K562 (cell line): ENCODE data around the gene LRRK1. TPM values are rescaled to one million over a fixed set of nuclear protein-coding genes. Genes with fewer than 3 reads are reported as not detected.

ENCODE experiments used
- ATAC-seq: fragments of 200-7000 bp; cut with Tn5 transposase; 3 replicates; pipeline ENCODE4 v1.9.1; 2020; ENCODE audit warnings: moderate library complexity
- BruUV-seq: library from RNA; stranded (reverse); fragments of 400-500 nt; replicated peaks from 2 replicates; lab custom pipeline; 2021; lab: Mats Ljungman, UMichigan
- CTCF ChIA-PET: fragments of 300-600 bp; formaldehyde crosslinking; extraction: SDS; loops from one replicate; lab custom pipeline; 2021; ENCODE audit warnings: low intra/inter-chr PET ratio; lab: Yijun Ruan, JAX
- POLR2A ChIA-PET: fragments of 300-600, 350-650 bp; sonication (Branson Sonifier 250); formaldehyde crosslinking; extraction: SDS; loops from one replicate; lab custom pipeline; 2021; ENCODE audit warnings: antibody characterized with exemption, inconsistent platforms; lab: Yijun Ruan, JAX
- DNase-seq, 4 experiments: peaks; one replicate each; pipeline versions ENCODE4 v3.0.0 to v3.0.0-alpha.2; 2011 to 2018; ENCODE audit warnings: low spot score in 3 of 4, mixed read lengths in 3 of 4; ENCODE audit errors: extremely low read depth in 1 of 4
- FAIRE-seq: peaks from 2 replicates; lab custom pipeline; 2011; peaks lifted over from hg19 to GRCh38; lab: Jason Lieb, UNC
- H2AFZ ChIP-seq: 2 replicates; pipeline ENCODE4 v1.6.0; 2011; ENCODE audit warnings: low read depth, low read length, control low read depth, inconsistent platforms
- H3K27ac ChIP-seq: fragments of 200-600 bp; 3 replicates; pipeline ENCODE4 v1.8.0; 2011; ENCODE audit warnings: low read depth, mild to moderate bottlenecking, control low read depth, inconsistent platforms, low read length, moderate library complexity, mixed read lengths; ENCODE audit errors: extremely low read depth
- H3K27me3 ChIP-seq, 2 experiments: fragments of 300-600 bp in 1 of 2; 2 replicates in 1 of 2; 3 replicates in 1 of 2; pipeline versions ENCODE4 v1.6.0 to v1.8.0; 2011; ENCODE audit warnings: inconsistent platforms in 2 of 2, low read length in 2 of 2, mild to moderate bottlenecking in 1 of 2, mixed read lengths in 1 of 2, moderate library complexity in 1 of 2; ENCODE audit not compliant: control insufficient read depth in 2 of 2, insufficient read depth in 2 of 2
- H3K36me3 ChIP-seq: fragments of 300-600 bp; 3 replicates; pipeline ENCODE4 v1.8.0; 2011; ENCODE audit warnings: mild to moderate bottlenecking, low read length, inconsistent platforms; ENCODE audit not compliant: control insufficient read depth, insufficient read depth
- H3K4me1 ChIP-seq, 2 experiments: fragments of 200-600 bp in 1 of 2; replicated peaks in 1 of 2; 2 replicates in 1 of 2; 3 replicates in 1 of 2; pipeline versions ENCODE4 v1.5.1 to v1.8.0; 2011; ENCODE audit warnings: inconsistent platforms in 2 of 2, low read length in 2 of 2, mild to moderate bottlenecking in 1 of 2, mixed read lengths in 1 of 2, moderate library complexity in 1 of 2; ENCODE audit not compliant: control insufficient read depth in 2 of 2, insufficient read depth in 2 of 2
- H3K4me2 ChIP-seq: 2 replicates; pipeline ENCODE4 v1.6.1; 2011; ENCODE audit warnings: low read length, control low read depth, inconsistent platforms, mixed read lengths; ENCODE audit not compliant: insufficient read depth
- H3K4me3 ChIP-seq: fragments of 200-600 bp; sonication (generic), shearing (Covaris generic); 2 replicates; pipeline ENCODE4 v1.5.1; 2016; ENCODE audit warnings: control low read depth, inconsistent platforms
- H3K79me2 ChIP-seq: fragments of 200-600 bp; 3 replicates; pipeline ENCODE4 v1.8.0; 2011; ENCODE audit warnings: low read length, inconsistent platforms; ENCODE audit not compliant: control insufficient read depth, insufficient read depth
- H3K9ac ChIP-seq, 2 experiments: 2 replicates each; pipeline versions ENCODE4 v1.6.0 to v1.6.1; 2011; ENCODE audit warnings: low read depth in 2 of 2, low read length in 2 of 2, control low read depth in 1 of 2, inconsistent platforms in 1 of 2, mild to moderate bottlenecking in 1 of 2, mixed read lengths in 1 of 2; ENCODE audit not compliant: insufficient read depth in 1 of 2
- H3K9me1 ChIP-seq: one replicate; pipeline ENCODE4 v1.6.0; 2011; ENCODE audit warnings: inconsistent platforms, mild to moderate bottlenecking, low read length, moderate library complexity; ENCODE audit not compliant: control insufficient read depth, insufficient read depth
- H3K9me3 ChIP-seq: replicated peaks from 2 replicates; pipeline ENCODE4 v1.5.1; 2011; ENCODE audit warnings: low read depth, low read length, inconsistent platforms; ENCODE audit not compliant: control insufficient read depth, insufficient read depth
- H4K20me1 ChIP-seq: replicated peaks from 2 replicates; pipeline ENCODE4 v1.6.1; 2011; ENCODE audit warnings: low read length, inconsistent platforms, mixed read lengths; ENCODE audit not compliant: control insufficient read depth, insufficient read depth
- BCOR ChIP-seq: fragments of 450-650 bp; IDR thresholded peaks from 2 replicates; pipeline ENCODE4 v1.6.1; 2016
- CBFB ChIP-seq: sonication (generic); formaldehyde crosslinking; IDR thresholded peaks from 2 replicates; pipeline ENCODE4 v1.4.0; 2020; ENCODE audit warnings: mild to moderate bottlenecking, missing genetic modification reagents
- CC2D1A ChIP-seq: fragments of 450-650 bp; IDR thresholded peaks from 2 replicates; pipeline ENCODE4 v1.6.1; 2017; ENCODE audit warnings: mild to moderate bottlenecking
- CREBBP ChIP-seq: IDR thresholded peaks from one replicate; pipeline ENCODE4 v1.6.1; 2012; ENCODE audit warnings: low read depth, mild to moderate bottlenecking, control low read depth, inconsistent platforms, low read length
- FOXO4 ChIP-seq: fragments of 450-650 bp; formaldehyde crosslinking; IDR thresholded peaks from 2 replicates; pipeline ENCODE4 v1.4.0; 2020; ENCODE audit warnings: mild to moderate bottlenecking, moderate library complexity
- NBN ChIP-seq: fragments of 450-650 bp; IDR thresholded peaks from 2 replicates; pipeline ENCODE4 v1.6.1; 2016; ENCODE audit warnings: low read depth, mild to moderate bottlenecking
- NRF1 ChIP-seq, 2 experiments: fragments of 450-650 bp; IDR thresholded peaks in 1 of 2; conservative IDR thresholded peaks in 1 of 2; 2 replicates each; pipeline ENCODE4 v1.6.1; 2014; ENCODE audit warnings: mild to moderate bottlenecking in 2 of 2
- POLR2B ChIP-seq: fragments of 450-650 bp; IDR thresholded peaks from 2 replicates; pipeline ENCODE4 v1.6.1; 2018; ENCODE audit warnings: low read depth; ENCODE audit not compliant: partially characterized antibody
- RBM22 ChIP-seq: fragments of 200-400 bp; formaldehyde crosslinking; IDR thresholded peaks from 2 replicates; pipeline ENCODE4 v1.6.1; 2018; ENCODE audit warnings: low read length, low read depth; ENCODE audit not compliant: poor library complexity, severe bottlenecking
- RERE ChIP-seq: sonication (generic); formaldehyde crosslinking; IDR thresholded peaks from 2 replicates; pipeline ENCODE4 v1.8.0; 2023; ENCODE audit warnings: missing genetic modification reagents, mild to moderate bottlenecking, borderline replicate concordance
- SMC3 ChIP-seq: conservative IDR thresholded peaks from 2 replicates; pipeline ENCODE4 v1.6.1; 2011; ENCODE audit warnings: low read depth, low read length, improper control_type of control experiment; ENCODE audit not compliant: insufficient read depth
- THAP7 ChIP-seq: fragments of 250-450 bp; sonication (Bioruptor Pico); IDR thresholded peaks from 2 replicates; pipeline ENCODE4 v1.5.0; 2021
- WHSC1 ChIP-seq: IDR thresholded peaks from one replicate; pipeline ENCODE4 v1.6.1; 2012; ENCODE audit warnings: low read length, control low read depth, inconsistent platforms
- XRCC5 ChIP-seq: fragments of 200-400 bp; formaldehyde crosslinking; IDR thresholded peaks from 2 replicates; pipeline ENCODE4 v1.6.1; 2017; ENCODE audit warnings: low read depth, mild to moderate bottlenecking, low read length
- ZNF133 ChIP-seq: fragments of 250-450 bp; sonication (Bioruptor Pico); IDR thresholded peaks from 2 replicates; pipeline ENCODE4 v1.4.0; 2020; ENCODE audit warnings: mild to moderate bottlenecking
- ZNF175 ChIP-seq: fragments of 200-800 bp; sonication (Bioruptor generic); IDR thresholded peaks from 2 replicates; pipeline ENCODE4 v1.6.1; 2016; ENCODE audit warnings: low read depth, mild to moderate bottlenecking, missing genetic modification characterization, missing compliant biosample characterization
- ZNF699 ChIP-seq: fragments of 250-450 bp; sonication (Bioruptor Pico); IDR thresholded peaks from 2 replicates; pipeline ENCODE4 v1.8.0; 2021; ENCODE audit warnings: mild to moderate bottlenecking, moderate library complexity; ENCODE audit not compliant: insufficient replicate concordance
- WGBS: fragments of 100-300 bp; shearing (Covaris generic); methylation state at CpG from one replicate; pipeline ENCODE4 v1.1.6; 2016; ENCODE audit warnings: low coverage, mixed read lengths; ENCODE audit not compliant: insufficient coverage; ENCODE audit errors: missing lambda C conversion rate; 5-methylcytosine and 5-hydroxymethylcytosine counted together
- in situ Hi-C: fragments of 300-500 bp; cut with MboI; formaldehyde crosslinking; loops from 4 replicates; pipeline ENCODE4 v1.15.0; 2018; ENCODE audit warnings: inconsistent platforms, mixed read lengths
- intact Hi-C: fragments of 100-400 bp; cut with micrococcal nuclease; formaldehyde crosslinking; loops from 2 replicates; pipeline ENCODE4 v1.14.2; 2022
- polyA plus RNA-seq, 8 experiments: library from polyadenylated mRNA; depleted of rRNA in 4 of 8; stranded (reverse) in 5 of 8; unstranded in 3 of 8; fragments of >200 nt; fragmentation: Nextera tagmentation in 2 of 8; fragmentation: Illumina TruSeq in 1 of 8; extraction: Ambion mirVana in 2 of 8; extraction: Trizol in 1 of 8; gene quantifications; 2 replicates each; pipeline versions ENCODE4 v1.2.1 to v1.2.3, GENCODE V29; 2011 to 2014; ENCODE audit warnings: inconsistent platforms in 1 of 8, missing spikeins in 1 of 8
- total RNA-seq, 7 experiments: library from RNA; depleted of rRNA in 6 of 7; stranded (reverse); fragments of >200 nt in 6 of 7; fragmentation: Illumina TruSeq in 2 of 7; extraction: Trizol in 2 of 7; gene quantifications; 2 replicates each; pipeline versions ENCODE4 v1.2.1 to v1.2.3, GENCODE V29; 2011 to 2021; ENCODE audit warnings: low replicate concordance in 1 of 7

Gene LRRK1
- total and polyA plus RNA-seq, 9 of the 15 experiments (the other 6 are each of a cell fraction or from before 2014, with no cell fraction given) = 0.01 to 1.5 (median 0.11) TPM

GRCh38 chr15:100997442-100997841 is 78.3 kb downstream of the LRRK1 start:
- H4K20me1 ChIP-seq = no peaks in the 10 kb centered on the region; the same call in 1 of the 2 replicates
- no TSS peak for BruUV-seq
- POLR2A ChIA-PET = interaction anchor here (0.6 to 1.5 kb wide), 2 partner anchors 16 to 22 kb away, joined by 3 read pairs; no protein-coding TSS in a partner anchor
- TF ChIP-seq RERE (no peak), SMC3 (no peak), CREBBP (no peak), RBM22 (no peak), ZNF133 (CRISPR knock-in tag) (no peak), THAP7 (CRISPR knock-in tag) (no peak), ZNF699 (CRISPR knock-in tag) (no peak), FOXO4 (no peak), CBFB (CRISPR knock-in tag) (no peak), NRF1 (conservative IDR thresholded peaks at IDR 0.05 in 1 of 2, IDR thresholded peaks at IDR 0.05 in 1 of 2) (no peak), ZNF175 (CRISPR knock-in tag) (no peak), WHSC1 (no peak), XRCC5 (no peak), POLR2B (no peak), BCOR (no peak), CC2D1A (no peak), NBN (no peak)

More at GRCh38 chr15:100997442-100997841, 78.3 kb downstream of the LRRK1 start:
- H3K4me2 ChIP-seq = no peak overlapping the region
- no peaks in the 10 kb centered on the region; a peak in 1 of 5 replicates for H3K4me1 ChIP-seq
- intact Hi-C loops = no loop called here
- no peak for DNase-seq
- no peak overlapping the region for H3K27ac ChIP-seq
- no peaks in the 10 kb centered on the region for H3K79me2 ChIP-seq
- no peak overlapping the region for H3K4me3 ChIP-seq
- peaks cover 5 to 40% of the 10 kb centered on the region in 2 experiments; a peak in 4 of 5 replicates for H3K27me3 ChIP-seq
- H3K9me3 ChIP-seq = no peaks in the 10 kb centered on the region
- in situ Hi-C loops = no loop called here
- CTCF ChIA-PET = no interaction called here
- ATAC-seq = no peak
- H3K9ac ChIP-seq = no peak overlapping the region
- no peak overlapping the region for H2AFZ ChIP-seq
- 0% methylated on average over 1 of the region's 1 CpG for WGBS
- no peaks in the 10 kb centered on the region for H3K9me1 ChIP-seq
- no peak for FAIRE-seq
- H3K36me3 ChIP-seq = no peaks in the 10 kb centered on the region
